Colonic mucosa (tissue), 4 donors: ENCODE results near the gene NCKAP5. TPM values are rescaled to one million over a fixed set of nuclear protein-coding genes. Genes with fewer than 3 reads are reported as not detected.

ENCODE experiments used
- DNase-seq: peaks from one replicate; pipeline ENCODE4 v3.0.0-alpha.2; 2020
- H3K27ac ChIP-seq: fragments of 200-600 bp; one replicate; pipeline ENCODE4 v1.8.0; 2021
- H3K27me3 ChIP-seq: fragments of 200-600 bp; one replicate; pipeline ENCODE4 v1.8.0; 2021
- H3K36me3 ChIP-seq: fragments of 200-600 bp; one replicate; pipeline ENCODE4 v1.8.0; 2021
- H3K4me1 ChIP-seq: fragments of 200-600 bp; one replicate; pipeline ENCODE4 v1.8.0; 2021; ENCODE audit warnings: mild to moderate bottlenecking
- H3K4me3 ChIP-seq: fragments of 200-600 bp; one replicate; pipeline ENCODE4 v1.8.0; 2021
- H3K9ac ChIP-seq, 2 donors: one replicate each; pipeline ENCODE4 v1.7.0; 2013; ENCODE audit warnings: control low read depth in 2 of 2, low read depth in 2 of 2, low read length in 2 of 2
- H3K9me3 ChIP-seq: fragments of 200-600 bp; one replicate; pipeline ENCODE4 v1.8.0; 2021
- intact Hi-C: fragments of 100-400 bp; cut with DNase I; formaldehyde crosslinking; loops from one replicate; pipeline ENCODE4 v1.14.1; 2022
- total RNA-seq, 2 donors: library from RNA; stranded (reverse); fragmentation: NEBNext Ultra II Directional in 1 of 2; extraction: Animal tissue kit (Norgen Biotek cat#: 25700) in 1 of 2; gene quantifications; one replicate each; pipeline ENCODE4 v1.2.1, GENCODE V29; 2021
- TF ChIP-seq, protein P1 (sequence below): fragments of 200-600 bp; IDR thresholded peaks from one replicate; pipeline ENCODE4 v1.8.0; 2022; ENCODE audit warnings: antibody characterized with exemption, mild to moderate bottlenecking
- donor health status: healthy.
- donor health status: DM: no; HTN: no; CAD: no.
- donor health status: DM: no; HTN: no; CAD: no.

The NCKAP5 gene
- total RNA-seq, 2 donors from 2014 or later = 2.9 to 3.7 TPM

DNA sequence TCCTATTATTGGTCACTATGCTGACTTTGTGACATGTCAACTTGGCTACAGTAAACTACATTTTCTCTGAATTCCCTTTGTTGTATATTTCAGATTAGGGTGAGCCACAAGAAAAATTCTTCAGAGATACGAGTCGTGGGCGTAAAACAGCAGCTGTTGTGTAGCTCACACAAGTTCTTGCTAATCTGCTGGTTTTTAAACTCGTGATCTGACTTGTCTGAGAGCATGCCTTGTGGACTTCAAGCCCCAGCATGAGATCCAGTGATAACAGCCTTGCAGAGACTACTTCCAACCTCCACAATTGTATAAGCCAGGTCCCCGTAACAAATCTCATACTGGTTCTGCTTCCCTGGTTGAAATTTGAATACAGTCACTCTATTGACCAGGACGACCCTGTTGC lies 638.5 kb downstream of the NCKAP5 start:
- intact Hi-C loops = no loop called here
- H3K27ac ChIP-seq = no peak overlapping the region
- H3K9ac ChIP-seq = no peak overlapping the region
- H3K9me3 ChIP-seq = no peaks in the 10 kb centered on the region
- TF ChIP-seq, protein P1, sequence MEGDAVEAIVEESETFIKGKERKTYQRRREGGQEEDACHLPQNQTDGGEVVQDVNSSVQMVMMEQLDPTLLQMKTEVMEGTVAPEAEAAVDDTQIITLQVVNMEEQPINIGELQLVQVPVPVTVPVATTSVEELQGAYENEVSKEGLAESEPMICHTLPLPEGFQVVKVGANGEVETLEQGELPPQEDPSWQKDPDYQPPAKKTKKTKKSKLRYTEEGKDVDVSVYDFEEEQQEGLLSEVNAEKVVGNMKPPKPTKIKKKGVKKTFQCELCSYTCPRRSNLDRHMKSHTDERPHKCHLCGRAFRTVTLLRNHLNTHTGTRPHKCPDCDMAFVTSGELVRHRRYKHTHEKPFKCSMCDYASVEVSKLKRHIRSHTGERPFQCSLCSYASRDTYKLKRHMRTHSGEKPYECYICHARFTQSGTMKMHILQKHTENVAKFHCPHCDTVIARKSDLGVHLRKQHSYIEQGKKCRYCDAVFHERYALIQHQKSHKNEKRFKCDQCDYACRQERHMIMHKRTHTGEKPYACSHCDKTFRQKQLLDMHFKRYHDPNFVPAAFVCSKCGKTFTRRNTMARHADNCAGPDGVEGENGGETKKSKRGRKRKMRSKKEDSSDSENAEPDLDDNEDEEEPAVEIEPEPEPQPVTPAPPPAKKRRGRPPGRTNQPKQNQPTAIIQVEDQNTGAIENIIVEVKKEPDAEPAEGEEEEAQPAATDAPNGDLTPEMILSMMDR = no peak
- no peaks in the 10 kb centered on the region for H3K4me1 ChIP-seq
- no peaks in the 10 kb centered on the region for H3K27me3 ChIP-seq
- H3K36me3 ChIP-seq = no peaks in the 10 kb centered on the region
- DNase-seq = no peak
- H3K4me3 ChIP-seq = no peak overlapping the region

DNA sequence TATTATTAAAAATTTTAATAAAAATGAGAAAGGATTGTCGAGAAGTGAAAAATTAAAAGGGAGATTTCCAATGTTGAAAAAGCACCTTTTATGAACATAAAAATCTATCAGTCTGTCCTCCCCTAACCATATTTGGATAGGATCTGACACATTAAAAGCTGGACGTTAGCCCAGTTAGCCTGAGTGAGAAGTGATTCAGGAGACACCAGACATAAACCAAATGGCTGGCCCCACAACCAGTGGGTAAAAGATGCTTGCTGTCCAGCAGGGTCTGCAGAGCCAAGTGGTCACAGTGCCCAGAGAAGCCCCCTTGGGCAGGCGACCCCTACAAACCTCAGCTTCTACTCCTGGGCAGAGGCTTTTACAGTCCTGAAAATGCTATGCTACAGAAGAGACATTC lies 644.5 kb downstream of the NCKAP5 start:
- Histone ChIP-seq H3K36me3 (no peaks in the 10 kb centered on the region), H3K4me3 (no peak overlapping the region), H3K27me3 (no peaks in the 10 kb centered on the region), H3K4me1 (no peaks in the 10 kb centered on the region), H3K9me3 (no peaks in the 10 kb centered on the region), H3K9ac (no peak overlapping the region), H3K27ac (no peak overlapping the region)
- intact Hi-C loops = no loop called here
- TF ChIP-seq, protein P1 = no peak
- no peak for DNase-seq

DNA sequence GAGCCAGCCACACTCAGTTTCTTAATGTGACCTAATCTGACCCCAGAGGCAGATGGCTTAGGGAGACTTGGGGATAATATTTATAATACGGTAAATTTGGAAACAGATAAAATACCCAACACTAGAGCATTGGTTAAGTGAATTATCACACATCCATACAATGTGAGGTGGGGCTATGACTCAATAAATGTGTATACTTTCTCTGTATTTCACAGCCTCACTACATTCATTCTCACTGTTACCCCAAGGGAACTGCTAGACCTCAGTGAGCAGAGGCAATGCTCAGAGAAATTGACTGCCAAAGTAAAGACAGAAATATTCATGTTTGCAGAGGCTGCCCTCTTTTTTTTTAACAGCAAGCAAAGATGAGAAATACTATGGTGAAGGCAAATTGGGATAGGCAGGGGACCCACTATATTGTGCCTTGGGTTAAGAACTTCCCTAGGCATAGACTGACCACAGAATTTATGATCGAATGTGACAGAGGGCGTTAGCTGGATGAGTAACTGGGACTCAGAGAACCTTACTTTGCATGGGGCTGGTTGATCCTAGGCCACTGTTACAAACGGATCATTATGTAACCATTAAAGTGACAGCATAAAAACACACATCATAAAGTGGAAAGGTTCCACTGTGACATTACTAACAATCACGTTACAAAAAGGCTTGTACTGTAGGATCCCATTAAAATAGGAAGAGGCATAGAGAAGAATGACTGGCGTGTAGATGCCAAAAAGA lies 652.3 kb downstream of the NCKAP5 start:
- Histone ChIP-seq H3K27ac (no peak overlapping the region), H3K27me3 (no peaks in the 10 kb centered on the region), H3K9ac (no peak overlapping the region), H3K4me1 (no peaks in the 10 kb centered on the region), H3K9me3 (no peaks in the 10 kb centered on the region), H3K4me3 (no peak overlapping the region), H3K36me3 (no peaks in the 10 kb centered on the region)
- DNase-seq = no peak
- intact Hi-C loops = no loop called here
- TF ChIP-seq, protein P1 = no peak

DNA sequence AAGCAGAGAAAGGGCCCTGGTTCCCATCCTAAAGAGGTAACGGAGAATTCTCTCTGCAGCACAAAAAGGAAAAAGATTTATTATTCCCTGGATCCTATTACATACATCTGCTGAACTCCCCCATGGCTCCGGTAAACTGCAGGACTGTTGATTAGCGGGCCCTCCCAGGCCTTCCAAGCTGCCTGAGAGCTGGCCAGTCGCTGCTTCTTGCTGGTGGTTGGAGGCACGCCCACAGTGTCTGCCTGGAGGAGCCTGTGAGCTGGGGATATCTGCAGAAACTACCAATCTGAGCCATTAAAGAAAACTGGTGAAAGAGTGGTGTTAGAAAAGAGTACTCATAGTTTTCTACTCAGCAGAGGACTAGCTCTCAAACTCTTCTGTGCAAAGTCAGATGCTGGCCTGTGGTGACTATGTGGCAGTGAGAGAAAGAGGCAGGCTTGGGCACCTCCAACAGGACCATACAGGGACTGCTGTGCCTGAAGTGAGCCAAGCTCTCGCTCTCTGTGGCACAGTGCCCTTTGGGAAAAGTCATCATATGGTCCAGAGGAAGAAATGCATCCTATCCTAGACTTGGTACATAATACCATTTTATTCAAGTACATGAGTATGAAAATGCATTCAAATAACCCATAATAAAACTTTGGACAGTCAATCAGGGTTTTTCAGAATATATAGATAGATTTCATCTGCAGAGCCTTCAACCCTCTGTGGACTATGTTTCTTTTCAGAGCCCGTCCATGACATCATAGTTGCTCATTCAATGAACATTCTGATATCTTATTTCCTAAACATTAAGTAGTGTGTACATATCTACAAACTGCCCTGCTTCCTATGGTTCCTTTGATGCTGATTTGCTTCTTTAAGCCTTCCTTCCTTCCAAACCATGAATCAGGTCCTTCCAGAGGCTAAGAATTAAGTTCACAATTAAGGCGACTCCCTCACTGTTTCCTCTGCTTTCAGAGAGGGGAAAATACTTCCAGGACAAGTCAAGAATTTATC lies 656.2 kb downstream of the NCKAP5 start:
- no peaks in the 10 kb centered on the region for H3K36me3 ChIP-seq
- H3K27me3 ChIP-seq = no peaks in the 10 kb centered on the region
- no peaks in the 10 kb centered on the region for H3K4me1 ChIP-seq
- H3K9me3 ChIP-seq = no peaks in the 10 kb centered on the region
- H3K4me3 ChIP-seq = no peak overlapping the region
- intact Hi-C loops = no loop called here
- no peak overlapping the region for H3K27ac ChIP-seq
- H3K9ac ChIP-seq = no peak overlapping the region
- TF ChIP-seq, protein P1 = no peak
- DNase-seq = no peak

DNA sequence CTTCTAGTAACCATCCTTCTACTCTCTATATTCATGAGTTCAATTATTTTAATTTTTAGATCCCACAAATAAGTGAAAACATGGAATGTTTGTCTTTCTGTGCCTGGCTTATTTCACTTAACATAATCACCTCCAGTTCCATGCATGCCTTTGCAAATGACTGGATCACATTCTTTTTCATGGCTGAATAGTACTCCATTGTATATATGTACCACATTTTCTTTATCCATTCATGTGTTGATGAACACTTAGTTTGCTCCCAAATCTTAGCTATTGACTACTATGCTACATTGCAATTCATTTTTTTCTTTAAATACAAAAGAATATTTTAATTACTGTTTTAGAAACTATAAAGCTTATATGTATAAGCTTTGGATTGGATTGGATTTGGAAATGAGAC lies 657.8 kb downstream of the NCKAP5 start:
- H3K9me3 ChIP-seq = no peaks in the 10 kb centered on the region
- TF ChIP-seq, protein P1 = no peak
- no peak overlapping the region for H3K27ac ChIP-seq
- no peak for DNase-seq
- intact Hi-C loops = no loop called here
- H3K36me3 ChIP-seq = no peaks in the 10 kb centered on the region
- no peaks in the 10 kb centered on the region for H3K27me3 ChIP-seq
- no peaks in the 10 kb centered on the region for H3K4me1 ChIP-seq
- no peak overlapping the region for H3K9ac ChIP-seq
- H3K4me3 ChIP-seq = no peak overlapping the region
